T-helper 2 cell treated with Interferon-gamma antibody and Interleukin-4, amounts not matched to agents 5 μg/mL and 100 μg/mL, for 36 hours (primary cell): ENCODE results near the gene GFAP.

Source experiments
- DNase-seq: peaks from one replicate; pipeline ENCODE4 v3.0.0; 2021; ENCODE audit warnings: low spot score
- H3K27ac Mint-ChIP-seq: one replicate; pipeline ENCODE4 v1.8.0; 2021; ENCODE audit warnings: mild to moderate bottlenecking, mixed read lengths
- H3K27me3 Mint-ChIP-seq: one replicate; pipeline ENCODE4 v1.8.0; 2021; ENCODE audit warnings: low read depth, mixed read lengths
- H3K36me3 Mint-ChIP-seq: one replicate; pipeline ENCODE4 v1.8.0; 2021; ENCODE audit warnings: low read depth, mixed read lengths
- H3K4me1 Mint-ChIP-seq: one replicate; pipeline ENCODE4 v1.8.0; 2021; ENCODE audit warnings: low read depth, mixed read lengths
- H3K4me3 Mint-ChIP-seq: one replicate; pipeline ENCODE4 v1.8.0; 2022; ENCODE audit warnings: mild to moderate bottlenecking, moderate library complexity, mixed read lengths
- H3K9me3 Mint-ChIP-seq: one replicate; pipeline ENCODE4 v1.8.0; 2021; ENCODE audit warnings: mixed read lengths

GFAP gene

GRCh38 chr17:44905006-44906000, 10.0 kb downstream of the GFAP start:
- Mint-ChIP-seq H3K27me3 (peaks cover 5% of the 10 kb centered on the region), H3K4me3 (no peak overlapping the region), H3K9me3 (no peaks in the 10 kb centered on the region), H3K4me1 (peaks cover 5% of the 10 kb centered on the region), H3K36me3 (no peaks in the 10 kb centered on the region), H3K27ac (no peak overlapping the region)
- no peak for DNase-seq

GRCh38 chr17:44904001-44904984, 11.0 kb downstream of the GFAP start:
- Mint-ChIP-seq H3K27me3 (peaks cover 5% of the 10 kb centered on the region), H3K27ac (no peak overlapping the region), H3K9me3 (no peaks in the 10 kb centered on the region), H3K36me3 (no peaks in the 10 kb centered on the region), H3K4me3 (no peak overlapping the region), H3K4me1 (peaks cover 10% of the 10 kb centered on the region)
- no peak for DNase-seq

GRCh38 chr17:44903012-44903685, 12.2 kb downstream of the GFAP start:
- H3K4me3 Mint-ChIP-seq = no peak overlapping the region
- peaks cover 14% of the 10 kb centered on the region for H3K4me1 Mint-ChIP-seq
- H3K27ac Mint-ChIP-seq = no peak overlapping the region
- peaks cover 4% of the 10 kb centered on the region for H3K36me3 Mint-ChIP-seq
- H3K27me3 Mint-ChIP-seq = peaks cover 5% of the 10 kb centered on the region
- H3K9me3 Mint-ChIP-seq = no peaks in the 10 kb centered on the region
- no peak for DNase-seq

- H3K27me3 Mint-ChIP-seq = peaks cover 5% of the 10 kb centered on the region
- peaks cover 4% of the 10 kb centered on the region for H3K36me3 Mint-ChIP-seq
- DNase-seq = no peak
- peaks cover 14% of the 10 kb centered on the region for H3K4me1 Mint-ChIP-seq
- H3K9me3 Mint-ChIP-seq = no peaks in the 10 kb centered on the region
- H3K27ac Mint-ChIP-seq = no peak overlapping the region
- no peak overlapping the region for H3K4me3 Mint-ChIP-seq
These were observed 13.1 kb downstream of the GFAP start for GRCh38 chr17:44902135-44902760.

GRCh38 chr17:44901411-44901921, 13.8 kb downstream of the GFAP start:
- H3K9me3 Mint-ChIP-seq = no peaks in the 10 kb centered on the region
- no peak for DNase-seq
- no peak overlapping the region for H3K4me3 Mint-ChIP-seq
- no peak overlapping the region for H3K27ac Mint-ChIP-seq
- H3K4me1 Mint-ChIP-seq = peaks cover 14% of the 10 kb centered on the region
- H3K27me3 Mint-ChIP-seq = peaks cover 5% of the 10 kb centered on the region
- peaks cover 4% of the 10 kb centered on the region for H3K36me3 Mint-ChIP-seq

- Mint-ChIP-seq H3K4me3 (peak overlapping the region; percentile 8), H3K9me3 (no peaks in the 10 kb centered on the region), H3K36me3 (peaks cover 4% of the 10 kb centered on the region), H3K27me3 (peaks cover 5% of the 10 kb centered on the region), H3K27ac (no peak overlapping the region), H3K4me1 (peaks cover 14% of the 10 kb centered on the region)
- no peak for DNase-seq
These were observed 14.4 kb downstream of the GFAP start for GRCh38 chr17:44900894-44901293.

- no peaks in the 10 kb centered on the region for H3K9me3 Mint-ChIP-seq
- peak; percentile 87 for DNase-seq
- peaks cover 5% of the 10 kb centered on the region for H3K27me3 Mint-ChIP-seq
- peak within 1 kb of the TSS; percentile 98 for H3K27ac Mint-ChIP-seq
- H3K4me3 Mint-ChIP-seq = peak within 1 kb of the TSS; percentile 91
- H3K4me1 Mint-ChIP-seq = peaks cover 18% of the 10 kb centered on the region
- H3K36me3 Mint-ChIP-seq = peaks cover 11% of the 10 kb centered on the region
These were observed 16.1 kb downstream of the GFAP start, which contains the start of gene EFTUD2 for GRCh38 chr17:44899074-44899782. EFTUD2 (minus strand) TSS chr17:44899445; CDS start chr17:44894521, 4,924 bp downstream.

- H3K27ac Mint-ChIP-seq = peak overlapping the region; percentile 98
- no peak for DNase-seq
- H3K4me1 Mint-ChIP-seq = peaks cover 18% of the 10 kb centered on the region
- H3K27me3 Mint-ChIP-seq = peaks cover 5% of the 10 kb centered on the region
- H3K36me3 Mint-ChIP-seq = peaks cover 14% of the 10 kb centered on the region
- peak overlapping the region; percentile 91 for H3K4me3 Mint-ChIP-seq
- no peaks in the 10 kb centered on the region for H3K9me3 Mint-ChIP-seq
These were observed 16.6 kb downstream of the GFAP start for GRCh38 chr17:44898768-44899073.

- peaks cover 13% of the 10 kb centered on the region for H3K4me1 Mint-ChIP-seq
- no peaks in the 10 kb centered on the region for H3K9me3 Mint-ChIP-seq
- H3K36me3 Mint-ChIP-seq = peaks cover 22% of the 10 kb centered on the region
- no peak overlapping the region for H3K4me3 Mint-ChIP-seq
- no peak for DNase-seq
- H3K27ac Mint-ChIP-seq = no peak overlapping the region
- H3K27me3 Mint-ChIP-seq = no peaks in the 10 kb centered on the region
These were observed 20.7 kb downstream of the GFAP start for GRCh38 chr17:44894642-44895041.

GRCh38 chr17:44892250-44892649, 23.1 kb downstream of the GFAP start:
- Mint-ChIP-seq H3K36me3 (peaks cover 18% of the 10 kb centered on the region), H3K9me3 (no peaks in the 10 kb centered on the region), H3K27ac (no peak overlapping the region), H3K27me3 (no peaks in the 10 kb centered on the region), H3K4me1 (peaks cover 7% of the 10 kb centered on the region), H3K4me3 (no peak overlapping the region)
- no peak for DNase-seq

GRCh38 chr17:44889003-44889402, 26.3 kb downstream of the GFAP start:
- H3K4me1 Mint-ChIP-seq = peaks cover 4% of the 10 kb centered on the region
- no peak for DNase-seq

GRCh38 chr17:44887971-44888954, 27.0 kb downstream of the GFAP start:
- Mint-ChIP-seq H3K4me1 (peaks cover 4% of the 10 kb centered on the region), H3K27ac (no peak overlapping the region), H3K27me3 (no peaks in the 10 kb centered on the region), H3K4me3 (no peak overlapping the region), H3K9me3 (no peaks in the 10 kb centered on the region), H3K36me3 (peaks cover 25% of the 10 kb centered on the region)
- DNase-seq = no peak

More at GRCh38 chr17:44889003-44889402, 26.3 kb downstream of the GFAP start:
- no peak overlapping the region for H3K27ac Mint-ChIP-seq
- no peak overlapping the region for H3K4me3 Mint-ChIP-seq
- H3K27me3 Mint-ChIP-seq = no peaks in the 10 kb centered on the region
- no peaks in the 10 kb centered on the region for H3K9me3 Mint-ChIP-seq
- H3K36me3 Mint-ChIP-seq = peaks cover 22% of the 10 kb centered on the region
